WTC11 (cell line): Measurements from ENCODE around the gene SPECC1L. TPM values are rescaled to one million over a fixed set of nuclear protein-coding genes. Genes with fewer than 3 reads are reported as not detected.
A peak's percentile ranks its signal among the peaks of the same experiment; 100 is the strongest.

Experiments
- ATAC-seq: fragments of 200-7000 bp; cut with Tn5 transposase; 2 replicates; pipeline ENCODE4 v1.10.0; 2021; ENCODE audit warnings: mild to moderate bottlenecking, moderate library complexity
- CTCF ChIA-PET: fragments of 300-600 bp; sonication (Branson Sonifier 250); formaldehyde crosslinking; loops from one replicate; lab custom pipeline; 2021; ENCODE audit warnings: antibody characterized with exemption; lab: Charles Lee
- POLR2A ChIA-PET: fragments of 350-600 bp; sonication (Branson Sonifier 250); formaldehyde crosslinking; loops from one replicate; lab custom pipeline; 2021; ENCODE audit warnings: antibody characterized with exemption; lab: Charles Lee
- DNase-seq: peaks from one replicate; pipeline ENCODE4 v3.0.0; 2021; ENCODE audit warnings: low spot score
- H3K27ac Mint-ChIP-seq: 2 replicates; pipeline ENCODE4 v1.8.0; 2021; ENCODE audit warnings: mixed read lengths
- H3K27me3 Mint-ChIP-seq: 2 replicates; pipeline ENCODE4 v1.8.0; 2021; ENCODE audit warnings: low read depth, mild to moderate bottlenecking, moderate library complexity, mixed read lengths
- H3K36me3 Mint-ChIP-seq: 2 replicates; pipeline ENCODE4 v1.8.0; 2021; ENCODE audit warnings: mixed read lengths
- H3K4me1 Mint-ChIP-seq: 2 replicates; pipeline ENCODE4 v1.8.0; 2022; ENCODE audit warnings: mixed read lengths
- H3K4me3 Mint-ChIP-seq: 2 replicates; pipeline ENCODE4 v1.8.0; 2021; ENCODE audit warnings: mild to moderate bottlenecking, moderate library complexity, mixed read lengths
- H3K9me3 Mint-ChIP-seq: 2 replicates; pipeline ENCODE4 v1.8.0; 2021; ENCODE audit warnings: mixed read lengths
- AFF4 ChIP-seq: sonication (generic); formaldehyde crosslinking; IDR thresholded peaks from 2 replicates; pipeline ENCODE4 v1.8.1; 2023; ENCODE audit warnings: mild to moderate bottlenecking, missing genetic modification reagents, borderline replicate concordance
- E2F4 ChIP-seq: sonication (generic); formaldehyde crosslinking; IDR thresholded peaks from 2 replicates; pipeline ENCODE4 v1.8.1; 2022; ENCODE audit warnings: low read depth, mild to moderate bottlenecking, moderate library complexity, missing genetic modification reagents, borderline replicate concordance
- ELF4 ChIP-seq: sonication (generic); formaldehyde crosslinking; IDR thresholded peaks from 2 replicates; pipeline ENCODE4 v1.8.1; 2022; ENCODE audit warnings: low read depth, mild to moderate bottlenecking, moderate library complexity, missing genetic modification reagents
- ESRRA ChIP-seq: sonication (generic); formaldehyde crosslinking; IDR thresholded peaks from 2 replicates; pipeline ENCODE4 v1.8.1; 2022; ENCODE audit warnings: mild to moderate bottlenecking, missing genetic modification reagents, borderline replicate concordance
- FOXP4 ChIP-seq: sonication (generic); formaldehyde crosslinking; IDR thresholded peaks from 2 replicates; pipeline ENCODE4 v1.8.0; 2022; ENCODE audit warnings: mild to moderate bottlenecking, missing genetic modification reagents
- GABPB1 ChIP-seq: sonication (generic); formaldehyde crosslinking; IDR thresholded peaks from 2 replicates; pipeline ENCODE4 v1.8.1; 2023; ENCODE audit warnings: mild to moderate bottlenecking, missing genetic modification reagents
- HMGA2 ChIP-seq: fragments of 250-450 bp; sonication (Bioruptor Pico); IDR thresholded peaks from 2 replicates; pipeline ENCODE4 v1.4.0; 2021; ENCODE audit warnings: mild to moderate bottlenecking, moderate library complexity
- NFATC4 ChIP-seq: fragments of 250-450 bp; sonication (Bioruptor Pico); IDR thresholded peaks from 2 replicates; pipeline ENCODE4 v1.9.0; 2021; ENCODE audit warnings: mild to moderate bottlenecking
- NR1H2 ChIP-seq: sonication (generic); formaldehyde crosslinking; IDR thresholded peaks from 2 replicates; pipeline ENCODE4 v1.9.0; 2021; ENCODE audit warnings: mild to moderate bottlenecking, moderate library complexity, missing genetic modification reagents
- OVOL2 ChIP-seq: fragments of 250-450 bp; sonication (Bioruptor Pico); IDR thresholded peaks from 2 replicates; pipeline ENCODE4 v1.9.0; 2021; ENCODE audit warnings: mild to moderate bottlenecking, borderline replicate concordance
- ZNF121 ChIP-seq: sonication (generic); formaldehyde crosslinking; IDR thresholded peaks from 2 replicates; pipeline ENCODE4 v1.8.0; 2023; ENCODE audit warnings: missing genetic modification reagents
- ZNF263 ChIP-seq: sonication (generic); formaldehyde crosslinking; IDR thresholded peaks from 2 replicates; pipeline ENCODE4 v1.8.1; 2022; ENCODE audit warnings: low read depth, mild to moderate bottlenecking, moderate library complexity, missing genetic modification reagents
- total RNA-seq: library from RNA; stranded (reverse); gene quantifications from 3 replicates; pipeline ENCODE4 v1.2.3, GENCODE V29; 2021
- TF ChIP-seq, protein P1 (sequence below): sonication (generic); formaldehyde crosslinking; conservative IDR thresholded peaks from 2 replicates; pipeline ENCODE4 v1.8.1; 2022; ENCODE audit warnings: mild to moderate bottlenecking, missing genetic modification reagents

SPECC1L gene
- total RNA-seq, 1 experiment from 2014 or later = 44.6 TPM

- Mint-ChIP-seq H3K4me3 (no peak overlapping the region), H3K27me3 (no peaks in the 10 kb centered on the region), H3K4me1 (no peaks in the 10 kb centered on the region), H3K36me3 (peaks cover 46% of the 10 kb centered on the region), H3K9me3 (no peaks in the 10 kb centered on the region), H3K27ac (no peak overlapping the region)
- no peak for DNase-seq
- POLR2A ChIA-PET = no interaction called here
- CTCF ChIA-PET = no interaction called here
- no peak for ATAC-seq
- TF ChIP-seq E2F4 (CRISPR knock-in tag) = no peak
- TF ChIP-seq OVOL2 (CRISPR knock-in tag) = no peak
Observed at GRCh38 chr22:24366701-24367100, 96.1 kb downstream of the SPECC1L start.

GRCh38 chr22:24367841-24368240 lies 97.2 kb downstream of the SPECC1L start:
- Mint-ChIP-seq H3K9me3 (no peaks in the 10 kb centered on the region), H3K36me3 (peaks cover 56% of the 10 kb centered on the region), H3K27ac (no peak overlapping the region), H3K27me3 (no peaks in the 10 kb centered on the region), H3K4me1 (no peaks in the 10 kb centered on the region), H3K4me3 (no peak overlapping the region)
- POLR2A ChIA-PET = no interaction called here
- TF ChIP-seq, protein P1, sequence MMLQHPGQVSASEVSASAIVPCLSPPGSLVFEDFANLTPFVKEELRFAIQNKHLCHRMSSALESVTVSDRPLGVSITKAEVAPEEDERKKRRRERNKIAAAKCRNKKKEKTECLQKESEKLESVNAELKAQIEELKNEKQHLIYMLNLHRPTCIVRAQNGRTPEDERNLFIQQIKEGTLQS = no peak
- TF ChIP-seq AFF4 (CRISPR knock-in tag) (no peak), HMGA2 (CRISPR knock-in tag) (no peak), GABPB1 (no peak), ESRRA (no peak), ELF4 (CRISPR knock-in tag) (no peak)
- ATAC-seq (no peak), DNase-seq (no peak)
- CTCF ChIA-PET = no interaction called here

DNA sequence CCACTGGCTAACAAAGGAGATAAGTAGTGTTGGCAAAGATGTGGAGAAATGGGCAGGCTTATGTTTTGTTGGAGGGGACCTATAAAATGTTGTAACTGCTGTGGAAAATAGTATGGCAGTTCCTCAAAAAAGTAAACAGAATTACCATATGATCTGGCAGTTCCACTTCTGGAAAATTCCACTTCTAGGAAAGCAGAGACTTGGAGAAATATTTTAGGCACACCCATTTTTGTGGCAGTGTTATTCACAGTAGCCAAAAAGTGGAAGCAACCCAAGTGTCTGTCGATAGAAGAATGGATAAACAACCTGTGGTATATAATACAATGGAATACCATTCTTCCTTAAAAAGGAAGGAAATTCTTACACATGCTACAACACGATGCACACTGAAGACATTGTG lies 99.8 kb downstream of the SPECC1L start:
- no peak overlapping the region for H3K4me3 Mint-ChIP-seq
- H3K36me3 Mint-ChIP-seq = peaks cover 67% of the 10 kb centered on the region
- ChIA-PET POLR2A (no interaction called here), CTCF (no interaction called here)
- no peaks in the 10 kb centered on the region for H3K27me3 Mint-ChIP-seq
- no peaks in the 10 kb centered on the region for H3K9me3 Mint-ChIP-seq
- no peak for DNase-seq
- ATAC-seq = no peak
- H3K4me1 Mint-ChIP-seq = no peaks in the 10 kb centered on the region
- TF ChIP-seq FOXP4 (CRISPR knock-in tag) = no peak
- no peak overlapping the region for H3K27ac Mint-ChIP-seq

DNA sequence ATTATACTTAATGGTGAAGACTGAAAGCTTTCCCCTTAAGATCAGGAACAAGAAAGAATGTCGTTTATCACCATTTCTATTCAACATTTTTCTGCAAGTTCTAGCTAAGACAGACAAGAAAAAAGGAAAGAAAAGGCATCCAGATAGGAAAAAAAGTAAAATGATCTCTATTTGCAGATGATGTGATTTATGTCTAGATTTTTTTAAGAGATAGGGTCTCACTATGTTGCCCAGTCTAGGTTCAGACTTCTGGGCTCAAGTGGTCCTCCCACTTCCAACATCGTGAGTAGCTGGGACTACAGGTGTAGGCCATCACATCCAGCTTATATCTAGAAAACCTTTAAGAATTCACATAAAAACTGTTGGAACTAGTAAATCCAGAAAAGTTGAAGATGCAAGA lies 105.4 kb downstream of the SPECC1L start:
- Mint-ChIP-seq H3K4me3 (no peak overlapping the region), H3K4me1 (no peaks in the 10 kb centered on the region), H3K27ac (no peak overlapping the region), H3K36me3 (peaks cover 56% of the 10 kb centered on the region), H3K27me3 (no peaks in the 10 kb centered on the region), H3K9me3 (no peaks in the 10 kb centered on the region)
- peak; percentile 65; the same call in 1 of the 2 replicates for TF ChIP-seq ZNF121 (CRISPR knock-in tag)
- TF ChIP-seq NFATC4 (CRISPR knock-in tag) = no peak
- no peak for TF ChIP-seq ZNF263
- no peak for TF ChIP-seq NR1H2 (CRISPR knock-in tag)
- no peak for DNase-seq
- CTCF ChIA-PET = no interaction called here
- no peak for ATAC-seq
- POLR2A ChIA-PET = no interaction called here
